ENCODE results near the gene CDC20B.
A peak's percentile ranks its signal among the peaks of the same experiment; 100 is the strongest.

The CDC20B gene

DNA sequence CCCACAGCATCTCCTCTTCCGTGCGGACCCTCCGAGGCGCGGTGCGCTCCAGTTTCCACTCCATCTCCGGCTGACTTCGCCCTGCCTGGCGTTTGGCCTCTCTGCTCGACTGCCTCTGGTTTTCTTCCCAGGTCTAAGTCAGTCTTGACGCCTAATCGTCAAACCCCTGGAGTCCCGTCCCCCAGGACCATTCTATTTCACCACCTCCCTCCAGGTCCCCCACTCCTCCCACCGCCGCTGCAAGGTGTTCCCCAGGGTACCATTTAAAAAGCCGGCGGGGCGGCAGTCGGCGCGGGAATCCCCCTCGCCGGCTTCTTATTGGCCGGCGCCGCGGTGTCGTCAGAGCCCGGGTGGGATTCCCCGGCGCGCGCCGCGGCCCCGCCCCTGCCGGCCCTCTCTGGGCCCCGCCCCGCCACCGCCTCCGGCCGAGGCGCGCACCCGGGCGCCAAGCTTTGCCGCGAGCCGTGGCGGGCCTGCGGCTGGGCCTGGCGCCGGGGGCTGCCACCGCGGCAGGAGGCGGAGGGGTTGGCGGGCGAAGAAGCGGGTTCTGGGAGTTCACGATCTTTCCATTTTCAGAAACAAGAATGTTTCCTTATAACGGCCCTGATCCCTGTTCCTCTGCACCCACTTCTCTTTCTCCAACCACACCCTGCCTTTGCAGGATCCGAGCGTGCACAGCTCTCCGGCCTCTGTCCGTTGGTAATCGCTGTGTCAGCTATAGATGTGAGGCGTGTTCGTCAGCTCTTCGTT is at the start of gene CDC20B:
TSS of gene CDC20B (minus strand) at position 241 of the 750 bp plus-strand sequence. CDS start at position 64, 177 bp downstream.
- FAIRE-seq: no peak

GRCh38 chr5:55222092-55222984 is 49.4 kb upstream of the CDC20B start:
- FAIRE-seq: no peak

DNA sequence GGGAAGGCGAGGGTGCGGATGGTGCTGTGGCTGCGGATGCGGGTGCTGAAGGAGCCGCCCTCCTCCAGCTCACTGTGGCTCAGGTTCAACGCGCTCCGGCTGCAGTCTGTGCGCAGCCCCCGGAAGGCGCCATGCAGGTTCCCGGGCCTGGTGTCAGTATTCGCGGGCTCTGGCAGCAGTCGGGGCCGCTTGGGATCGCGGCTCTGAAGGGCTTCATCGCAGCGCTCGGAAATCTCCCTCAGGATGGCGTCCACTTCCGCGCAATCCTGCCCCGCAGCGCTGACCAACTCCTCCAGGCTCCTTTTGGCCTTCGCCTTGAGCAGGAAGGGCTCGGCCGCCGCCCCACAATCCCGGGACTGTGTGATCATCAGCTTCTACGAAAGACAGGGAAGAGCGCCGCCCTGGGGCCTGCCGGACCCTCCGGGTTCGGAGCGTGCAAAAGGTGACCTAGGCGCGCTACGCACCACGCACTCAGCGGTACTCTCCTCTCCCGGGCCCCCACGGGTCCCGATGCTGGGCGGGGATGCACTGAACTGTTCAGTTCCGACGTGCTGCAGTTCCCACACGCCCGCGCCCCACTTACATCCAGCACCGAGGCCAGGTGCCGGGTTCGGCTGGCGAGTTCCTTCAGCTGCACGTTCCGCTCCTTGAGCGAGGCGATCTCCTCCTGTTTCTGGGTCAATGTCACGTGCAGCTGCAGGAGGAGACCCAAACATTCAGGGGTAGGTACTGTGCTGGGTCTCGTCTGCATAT is 47.6 kb upstream of the CDC20B start:
- no peak for FAIRE-seq

GRCh38 chr5:55219770-55220169 is 46.8 kb upstream of the CDC20B start:
- FAIRE-seq: no peak

GRCh38 chr5:55218967-55219366 is 46.0 kb upstream of the CDC20B start:
- no peak for FAIRE-seq

DNA sequence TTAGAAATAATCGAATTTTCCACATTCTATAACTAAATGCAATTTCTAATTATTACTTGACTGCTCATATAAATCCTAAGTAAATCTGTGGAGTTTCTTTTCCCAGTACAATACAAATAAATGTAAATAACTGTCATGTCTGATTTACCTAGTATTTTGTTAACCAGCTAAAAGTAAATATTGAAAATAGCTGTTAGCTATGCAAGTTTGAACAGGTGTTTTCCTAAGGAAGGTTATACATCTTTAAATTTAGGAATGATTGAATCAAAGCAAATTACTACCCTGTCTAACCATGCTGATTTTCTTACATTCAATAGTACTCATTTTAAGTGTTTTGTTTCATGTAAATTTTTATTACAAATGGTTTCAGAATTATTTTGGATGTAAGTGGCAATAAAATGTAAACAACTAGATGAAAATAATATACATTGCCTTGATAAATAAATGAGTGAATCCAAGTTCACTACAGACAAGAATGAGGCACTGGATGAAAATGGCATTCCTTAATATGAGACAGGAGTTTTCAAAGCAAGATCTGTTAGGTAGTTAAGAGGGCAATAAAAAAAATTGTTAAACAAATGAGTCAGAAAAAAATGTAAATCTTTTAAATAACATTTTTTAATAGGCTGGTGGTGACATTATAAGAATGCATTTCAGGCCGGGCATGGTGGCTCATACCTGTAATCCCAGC is 38.4 kb upstream of the CDC20B start:
- FAIRE-seq: no peak

DNA sequence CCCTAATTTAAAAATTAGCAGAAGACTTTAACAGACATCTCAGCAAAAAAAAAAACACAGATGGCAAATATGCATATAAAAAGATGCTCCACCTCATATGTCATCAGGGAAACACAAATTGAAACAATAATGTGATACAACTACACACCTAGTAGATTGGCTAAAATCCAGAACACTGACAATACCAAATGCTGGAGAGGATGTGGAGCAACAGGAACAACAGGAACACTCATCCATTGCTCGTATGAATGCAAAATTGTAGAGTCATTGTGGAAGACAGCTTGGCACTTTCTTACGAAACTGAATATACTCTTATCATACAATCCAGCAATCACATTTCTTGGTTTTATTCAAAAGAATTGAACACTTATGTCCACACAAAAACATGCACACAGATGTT is 32.0 kb upstream of the CDC20B start:
- FAIRE-seq: no peak

- no peak for FAIRE-seq
Observed at GRCh38 chr5:55191165-55191564, 18.2 kb upstream of the CDC20B start.

DNA sequence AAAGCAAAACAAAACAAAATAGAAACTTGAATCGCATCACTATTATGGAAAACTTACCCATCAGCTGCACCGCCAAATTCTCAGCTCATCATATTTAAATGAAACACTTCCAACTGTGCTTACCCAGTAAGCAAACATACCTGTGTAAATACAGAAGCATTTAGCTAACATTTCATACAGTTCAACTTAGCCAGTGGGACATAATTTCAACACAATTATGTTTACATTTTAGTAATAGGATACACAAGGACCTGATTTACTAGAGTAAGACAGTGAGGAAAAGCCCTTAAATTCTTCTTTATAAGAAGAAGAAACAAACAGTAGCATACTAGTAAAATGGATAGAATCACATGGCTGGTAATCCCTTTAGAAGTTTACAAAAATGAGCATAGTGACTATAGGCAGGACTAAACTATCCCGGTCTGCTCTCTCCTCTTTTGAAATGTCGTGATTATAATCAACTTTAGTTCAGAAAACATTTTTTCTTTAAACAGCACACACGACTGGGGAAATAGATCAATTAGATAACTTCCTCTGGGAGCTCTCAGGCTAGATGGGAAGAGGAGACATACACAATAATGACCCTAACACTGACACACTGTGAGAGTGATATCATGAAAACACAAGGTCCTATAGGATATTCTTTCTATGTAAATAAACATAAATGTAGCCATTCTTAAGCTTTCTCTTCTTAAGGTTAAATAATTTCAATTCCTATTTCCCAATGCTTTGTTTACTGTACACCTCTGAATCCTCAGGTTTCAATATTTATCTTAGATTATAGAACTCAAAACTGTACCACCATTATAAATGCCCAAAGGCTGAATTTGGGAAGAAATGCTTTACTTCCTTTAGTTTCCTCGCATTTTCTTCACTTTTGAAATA is 15.9 kb upstream of the CDC20B start:
- FAIRE-seq: no peak

GRCh38 chr5:55187370-55187769 is 14.4 kb upstream of the CDC20B start:
- no peak for FAIRE-seq

- no peak for FAIRE-seq
Observed at GRCh38 chr5:55180016-55180415, 7.0 kb upstream of the CDC20B start.

GRCh38 chr5:55177078-55177477 is 4.1 kb upstream of the CDC20B start:
- no peak for FAIRE-seq

- no peak for FAIRE-seq
Observed at GRCh38 chr5:55176176-55176818, 3.3 kb upstream of the CDC20B start.

DNA sequence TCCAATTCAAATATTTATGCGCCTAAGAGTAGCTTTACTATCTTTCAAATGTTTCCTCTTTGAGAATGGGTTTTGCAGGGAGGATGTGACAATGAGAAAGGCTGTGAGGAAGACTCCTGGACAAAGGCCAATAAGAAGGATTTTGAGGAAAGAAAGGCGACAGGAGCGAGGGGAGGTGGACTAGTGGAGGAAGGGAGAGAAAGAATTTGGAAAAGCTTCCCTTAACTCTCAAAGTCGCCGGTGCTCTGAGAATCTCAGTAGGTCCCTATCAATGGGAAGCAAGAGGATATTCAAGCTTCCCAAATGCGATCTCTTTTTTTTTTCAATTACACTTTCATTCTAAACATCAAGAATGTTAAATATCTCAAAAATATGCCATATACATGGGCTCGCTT is 2.8 kb upstream of the CDC20B start:
- no peak for FAIRE-seq

GRCh38 chr5:55173687-55174230 is 782 bp upstream of the CDC20B start:
- no peak for FAIRE-seq

DNA sequence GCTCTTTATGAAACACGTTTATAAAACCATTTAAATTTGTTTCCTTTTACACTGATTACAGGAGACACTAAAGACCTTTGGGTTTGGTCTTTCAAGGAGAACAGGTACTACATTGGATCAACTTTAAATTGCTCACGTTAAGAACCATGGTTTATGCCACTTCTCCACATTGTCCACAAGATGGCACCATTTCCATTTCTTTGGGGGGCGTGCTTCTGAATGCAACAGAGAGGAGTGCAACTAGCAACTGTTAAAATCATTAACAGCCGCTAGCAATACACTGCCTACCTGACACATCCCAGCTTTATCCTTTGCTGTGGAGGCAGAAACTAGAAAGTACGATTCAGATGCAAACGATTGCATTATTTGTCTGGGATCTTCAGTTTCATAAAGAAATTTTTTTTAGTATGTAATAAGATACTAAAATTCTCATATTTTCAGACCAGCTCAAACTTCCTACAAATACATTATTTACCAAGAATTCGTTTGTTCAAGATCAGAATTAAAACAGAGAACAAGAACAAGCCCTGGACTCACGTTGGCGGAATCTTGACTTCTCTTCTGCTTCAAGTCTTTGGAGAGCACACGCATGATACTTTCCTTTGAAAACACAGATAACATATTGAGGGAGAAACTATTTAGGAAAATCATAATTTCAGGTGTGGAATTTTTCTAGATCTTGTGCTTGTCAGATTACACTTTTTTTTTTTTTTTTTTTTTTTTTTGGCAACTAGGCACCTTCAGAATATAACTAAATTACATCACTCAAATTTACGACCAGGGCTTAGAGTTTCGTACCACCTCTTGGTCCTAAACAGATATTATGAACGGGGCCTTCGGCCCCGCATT is 702 bp downstream of the CDC20B start:
- no peak for FAIRE-seq

- no peak for FAIRE-seq
Observed at GRCh38 chr5:55171471-55171870, 1.5 kb downstream of the CDC20B start.

DNA sequence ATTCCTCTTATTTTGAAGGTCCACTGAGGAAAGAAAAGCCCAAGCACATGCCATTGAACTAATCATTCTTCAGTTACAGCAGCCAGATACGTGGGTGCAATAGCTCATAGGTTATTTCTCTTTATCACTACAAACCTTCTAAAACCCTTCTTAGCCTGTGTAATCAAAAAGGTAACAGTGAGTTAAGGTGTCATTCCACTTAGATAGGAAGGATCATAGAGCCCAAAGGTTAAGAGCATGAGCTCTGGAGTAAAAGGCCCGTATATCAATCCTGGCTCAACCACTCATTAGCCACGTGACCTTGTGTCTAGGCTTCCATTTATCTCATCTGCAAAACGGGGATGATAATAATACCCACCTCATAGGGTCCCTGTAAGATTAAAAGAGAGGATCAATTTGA is 10.3 kb downstream of the CDC20B start:
- no peak for FAIRE-seq

DNA sequence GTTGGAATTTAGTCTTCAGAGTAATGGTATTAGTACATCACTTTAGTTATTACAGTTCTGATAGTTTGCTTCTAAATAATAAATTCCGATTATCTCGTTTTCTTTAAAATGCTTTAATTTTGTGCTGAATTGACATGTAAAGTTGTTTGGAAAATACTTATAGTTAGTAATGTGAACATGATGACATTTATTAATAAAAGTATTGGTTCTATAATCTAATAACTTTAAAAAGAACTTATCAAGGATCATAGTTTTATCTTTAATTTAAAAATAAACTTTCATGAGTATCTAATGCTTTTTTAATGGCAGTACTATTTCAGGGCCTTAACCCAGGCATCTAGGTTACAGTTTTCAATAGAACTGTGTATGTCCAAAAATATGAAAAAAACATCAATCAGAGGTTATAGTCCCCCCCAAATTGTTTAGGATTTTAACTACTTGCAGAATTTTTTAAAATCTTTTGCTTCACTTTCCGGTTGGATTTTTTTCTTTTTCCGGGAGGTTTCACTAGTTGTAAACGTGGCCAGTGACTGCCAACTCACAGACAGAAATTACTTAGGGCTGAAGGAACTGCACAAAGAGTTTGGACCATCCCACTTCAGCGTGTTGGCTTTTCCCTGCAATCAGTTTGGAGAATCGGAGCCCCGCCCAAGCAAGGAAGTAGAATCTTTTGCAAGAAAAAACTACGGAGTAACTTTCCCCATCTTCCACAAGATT is 12.3 kb downstream of the CDC20B start:
- peak; percentile 79 for FAIRE-seq

Measured in colon (tissue), 2 donors.